Measurements from ENCODE around the gene CMSS1.

Gene CMSS1

GRCh38 chr3:99854756-99855298 lies 37.2 kb downstream of the CMSS1 start:
- DNase-seq (ENCODE audit: low read depth): no peak

- DNase-seq (ENCODE audit: low read depth): no peak
Observed at GRCh38 chr3:99855900-99856299, 38.2 kb downstream of the CMSS1 start.

GRCh38 chr3:99856437-99857220 lies 39.0 kb downstream of the CMSS1 start:
- DNase-seq (ENCODE audit: low read depth): peak; percentile 32

GRCh38 chr3:99857278-99857677 lies 39.6 kb downstream of the CMSS1 start:
- DNase-seq (ENCODE audit: low read depth): no peak

- no peak for DNase-seq (ENCODE audit: low read depth)
Observed at GRCh38 chr3:99858469-99858868, 40.8 kb downstream of the CMSS1 start.

- peak; percentile 98 for DNase-seq (ENCODE audit: low read depth)
Observed at GRCh38 chr3:99859825-99860224, 42.2 kb downstream of the CMSS1 start.

GRCh38 chr3:99861216-99861615 lies 43.6 kb downstream of the CMSS1 start:
- DNase-seq (ENCODE audit: low read depth): no peak

- DNase-seq (ENCODE audit: low read depth): peak; percentile 56
Observed at GRCh38 chr3:99862208-99862607, 44.5 kb downstream of the CMSS1 start.

- no peak for DNase-seq (ENCODE audit: low read depth)
Observed at GRCh38 chr3:99863002-99863401, 45.3 kb downstream of the CMSS1 start.

- no peak for DNase-seq (ENCODE audit: low read depth)
Observed at GRCh38 chr3:99863588-99863987, 45.9 kb downstream of the CMSS1 start.

GRCh38 chr3:99864289-99864688 lies 46.6 kb downstream of the CMSS1 start:
- no peak for DNase-seq (ENCODE audit: low read depth)

- no peak for DNase-seq (ENCODE audit: low read depth)
Observed at GRCh38 chr3:99865321-99865720, 47.7 kb downstream of the CMSS1 start.

- DNase-seq (ENCODE audit: low read depth): peak; percentile 77
Observed at GRCh38 chr3:99866261-99866761, 48.6 kb downstream of the CMSS1 start.

GRCh38 chr3:99867594-99868310 lies 50.1 kb downstream of the CMSS1 start:
- no peak for DNase-seq (ENCODE audit: low read depth)

GRCh38 chr3:99868311-99868646 lies 50.6 kb downstream of the CMSS1 start:
- DNase-seq (ENCODE audit: low read depth): no peak

- peak; percentile 51 for DNase-seq (ENCODE audit: low read depth)
Observed at GRCh38 chr3:99869621-99870020, 52.0 kb downstream of the CMSS1 start.

GRCh38 chr3:99870712-99871111 lies 53.0 kb downstream of the CMSS1 start:
- no peak for DNase-seq (ENCODE audit: low read depth)

GRCh38 chr3:99871231-99872045 lies 53.8 kb downstream of the CMSS1 start:
- peak; percentile 44 for DNase-seq (ENCODE audit: low read depth)

- no peak for DNase-seq (ENCODE audit: low read depth)
Observed at GRCh38 chr3:99872923-99873254, 55.2 kb downstream of the CMSS1 start.

GRCh38 chr3:99873269-99874102 lies 55.8 kb downstream of the CMSS1 start:
- DNase-seq (ENCODE audit: low read depth): peak; percentile 35

GRCh38 chr3:99874237-99875002 lies 56.8 kb downstream of the CMSS1 start:
- DNase-seq (ENCODE audit: low read depth): no peak

All from amniotic epithelial cell (primary cell).